SH-SY5Y (cell line): ENCODE measurements around the gene SPSB3.

ENCODE experiments used
- GATA2 ChIP-seq: IDR thresholded peaks from 2 replicates; pipeline ENCODE4 v1.6.1; 2011; ENCODE audit warnings: mild to moderate bottlenecking, low read depth, low read length
- GATA3 ChIP-seq: IDR thresholded peaks from 2 replicates; pipeline ENCODE4 v1.6.1; 2011; ENCODE audit warnings: low read depth, mild to moderate bottlenecking, low read length, moderate library complexity

Gene SPSB3

DNA sequence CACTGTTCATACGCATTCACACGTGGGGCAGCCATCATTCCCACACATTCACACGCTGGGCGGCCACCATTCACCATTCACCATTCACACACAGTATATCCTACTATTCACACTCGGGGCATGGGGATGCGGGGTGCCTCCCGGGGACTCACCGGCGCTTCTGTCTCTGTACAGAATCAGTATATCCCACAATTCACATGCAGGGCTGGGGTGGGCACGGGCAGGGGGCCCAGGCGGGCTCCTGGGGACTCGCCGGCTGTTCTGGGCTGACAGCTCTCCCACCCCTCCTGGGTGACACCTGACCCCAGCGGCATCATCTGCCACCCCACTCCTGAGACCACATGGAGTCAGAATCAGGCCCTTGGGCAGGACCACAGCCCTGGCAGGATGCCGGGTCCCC is 20.6 kb downstream of the SPSB3 start:
- TF ChIP-seq GATA2 (no peak), GATA3 (no peak)

DNA sequence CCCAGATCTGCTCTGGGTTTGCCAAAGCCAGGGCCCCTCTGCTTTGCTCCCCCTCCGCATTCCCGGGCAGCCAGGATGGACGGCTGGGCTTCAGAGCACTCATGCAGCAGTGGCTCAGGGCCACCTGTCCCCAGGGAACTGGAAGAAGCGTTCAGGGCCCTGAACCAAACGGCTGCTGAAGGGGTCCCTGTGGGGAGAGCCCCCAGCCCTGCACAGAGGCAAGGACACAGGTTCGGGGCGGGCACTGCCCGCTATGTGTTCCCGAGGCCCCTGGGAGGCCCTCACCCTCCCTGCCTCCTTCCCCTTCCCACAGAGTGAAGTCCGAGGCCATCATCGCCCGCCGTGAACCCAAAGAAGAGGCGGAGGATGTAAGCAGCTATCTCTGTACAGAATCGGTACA is 21.5 kb downstream of the SPSB3 start:
- no peak for TF ChIP-seq GATA2
- no peak for TF ChIP-seq GATA3

DNA sequence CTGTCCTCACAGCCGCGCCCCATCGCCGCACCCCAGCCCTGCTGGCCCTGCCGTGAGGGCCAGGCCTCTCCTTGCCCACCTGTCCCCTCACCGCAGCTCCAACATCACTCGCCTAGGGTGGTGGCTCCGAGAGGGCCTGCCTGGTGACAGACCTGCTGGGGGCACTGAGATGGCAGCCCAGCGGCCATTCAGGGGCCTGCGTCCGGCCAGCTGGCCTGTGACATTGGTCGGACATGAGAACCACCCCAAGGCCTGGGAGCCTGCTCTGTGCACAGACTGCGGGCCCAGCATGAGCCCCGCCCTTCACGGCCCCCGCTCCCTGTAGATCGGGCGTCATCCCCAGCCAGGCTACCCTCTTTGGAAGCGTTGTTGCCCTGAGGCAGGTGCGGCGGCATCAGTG is 22.9 kb downstream of the SPSB3 start:
- TF ChIP-seq GATA3 = no peak
- no peak for TF ChIP-seq GATA2

DNA sequence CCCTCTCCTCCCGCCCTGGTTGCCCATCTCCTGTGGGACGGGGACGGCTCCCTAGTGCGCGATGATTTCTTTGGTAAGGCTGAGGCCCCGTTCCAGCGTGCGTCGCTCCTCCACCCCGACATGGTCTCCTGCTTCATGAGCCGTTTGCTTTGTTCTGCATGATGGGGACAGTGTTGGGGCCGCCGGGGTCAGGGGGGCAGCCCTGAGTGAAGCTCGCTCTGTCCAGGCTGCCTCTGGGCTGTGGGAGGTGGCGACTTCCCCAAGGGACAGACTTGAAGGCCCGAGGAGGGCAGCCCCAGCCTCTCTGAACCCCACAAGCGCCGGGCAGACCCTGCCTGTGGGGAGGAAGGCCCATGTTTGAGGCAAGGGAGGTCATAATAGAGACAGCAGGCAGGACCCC is 23.4 kb downstream of the SPSB3 start:
- TF ChIP-seq GATA3 (no peak), GATA2 (no peak)

DNA sequence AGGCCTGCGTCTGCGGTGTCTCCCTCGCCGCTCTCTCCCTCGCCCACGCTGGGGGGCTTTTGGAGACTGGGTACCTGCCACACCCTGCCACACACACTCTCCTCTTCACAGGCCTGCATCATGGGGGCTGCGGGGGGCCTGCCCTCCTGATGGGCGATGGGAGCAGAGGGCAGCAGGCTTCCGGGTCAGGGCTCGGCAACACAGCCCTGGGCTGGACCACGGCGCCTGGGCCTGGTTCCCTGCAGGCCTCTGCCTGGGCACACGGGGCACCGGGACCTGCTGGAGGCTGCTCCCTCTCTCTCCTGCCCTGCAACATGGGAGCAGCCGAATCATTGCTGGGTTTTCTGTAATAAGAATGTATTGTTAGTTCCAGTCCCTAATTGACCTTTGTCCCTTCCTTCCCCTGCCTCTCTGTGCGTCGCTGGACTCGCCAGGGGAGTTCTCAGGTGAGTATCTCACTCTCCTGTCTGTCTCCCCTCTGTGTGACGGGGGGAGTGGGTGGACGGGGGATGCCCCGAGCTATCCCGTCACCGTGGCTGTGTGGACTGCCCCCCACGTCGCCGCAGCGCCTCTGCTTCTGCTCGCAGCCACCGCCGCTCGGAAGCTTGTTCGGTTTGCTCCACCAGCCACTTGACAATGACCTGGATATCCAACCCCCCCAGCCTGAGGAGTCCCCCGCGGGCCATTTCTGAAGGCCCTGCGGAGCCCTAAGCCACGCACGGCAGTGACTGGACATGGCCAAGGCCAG is 24.5 kb downstream of the SPSB3 start:
- TF ChIP-seq GATA3 (no peak), GATA2 (no peak)

DNA sequence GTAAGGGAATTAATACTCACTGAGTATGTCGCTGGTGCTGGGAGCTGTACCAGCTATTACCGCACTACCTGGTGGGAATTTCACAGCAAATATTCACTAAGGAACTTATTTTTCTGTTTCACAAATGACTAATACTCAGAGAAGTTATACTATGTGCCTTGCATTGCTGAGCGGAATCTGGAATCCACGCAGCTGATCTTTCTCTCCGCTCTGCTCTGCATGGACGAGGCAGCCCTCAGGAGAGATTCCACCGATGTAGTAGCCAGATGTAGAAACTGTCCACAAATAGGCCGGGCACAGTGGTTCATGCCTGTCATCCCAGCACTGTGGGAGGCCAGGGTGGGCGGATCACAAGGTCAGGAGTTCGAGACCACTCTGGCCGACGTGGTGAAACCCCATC is 28.2 kb downstream of the SPSB3 start:
- TF ChIP-seq GATA3 (no peak), GATA2 (no peak)

DNA sequence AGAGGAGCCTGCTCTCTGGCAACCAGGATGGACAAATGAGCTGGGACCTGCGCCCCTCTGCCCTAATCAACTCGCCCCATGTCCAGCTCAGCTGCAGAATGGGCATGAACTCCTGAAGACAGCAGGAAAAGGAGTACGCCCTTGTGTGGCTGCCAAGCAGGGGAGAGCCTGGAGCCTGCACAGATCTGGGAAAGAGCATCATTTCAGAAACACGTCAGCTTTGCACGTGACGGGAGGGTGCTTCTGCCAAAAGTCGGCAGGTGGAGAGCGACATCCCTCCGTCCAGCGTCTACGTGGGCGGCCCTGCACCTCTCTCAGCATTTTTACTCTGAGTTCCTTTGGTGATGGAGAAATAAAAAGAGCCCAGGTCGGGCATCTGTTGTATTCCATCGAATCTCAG is 29.5 kb downstream of the SPSB3 start:
- no peak for TF ChIP-seq GATA3
- TF ChIP-seq GATA2 = no peak

DNA sequence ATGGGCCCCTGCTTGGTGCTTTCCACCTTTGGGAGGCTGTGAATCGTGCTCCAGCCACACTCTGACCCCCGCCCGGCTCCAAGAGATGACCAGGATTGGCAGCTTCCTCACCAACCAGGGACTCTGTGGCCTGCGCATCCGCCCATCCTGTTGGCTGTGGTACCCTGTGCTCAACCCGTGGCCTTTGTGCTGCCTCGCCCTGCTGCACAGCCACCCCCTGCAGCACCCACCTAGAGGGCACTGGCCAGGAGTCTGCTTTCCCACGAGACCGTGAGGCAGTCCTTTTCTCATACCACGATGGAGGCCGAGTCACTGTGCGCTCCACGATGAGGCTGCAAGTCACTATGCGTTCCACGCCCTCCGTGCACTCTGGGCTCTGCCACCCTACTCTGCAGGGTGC is 30.4 kb downstream of the SPSB3 start:
- TF ChIP-seq GATA2 (no peak), GATA3 (no peak)

DNA sequence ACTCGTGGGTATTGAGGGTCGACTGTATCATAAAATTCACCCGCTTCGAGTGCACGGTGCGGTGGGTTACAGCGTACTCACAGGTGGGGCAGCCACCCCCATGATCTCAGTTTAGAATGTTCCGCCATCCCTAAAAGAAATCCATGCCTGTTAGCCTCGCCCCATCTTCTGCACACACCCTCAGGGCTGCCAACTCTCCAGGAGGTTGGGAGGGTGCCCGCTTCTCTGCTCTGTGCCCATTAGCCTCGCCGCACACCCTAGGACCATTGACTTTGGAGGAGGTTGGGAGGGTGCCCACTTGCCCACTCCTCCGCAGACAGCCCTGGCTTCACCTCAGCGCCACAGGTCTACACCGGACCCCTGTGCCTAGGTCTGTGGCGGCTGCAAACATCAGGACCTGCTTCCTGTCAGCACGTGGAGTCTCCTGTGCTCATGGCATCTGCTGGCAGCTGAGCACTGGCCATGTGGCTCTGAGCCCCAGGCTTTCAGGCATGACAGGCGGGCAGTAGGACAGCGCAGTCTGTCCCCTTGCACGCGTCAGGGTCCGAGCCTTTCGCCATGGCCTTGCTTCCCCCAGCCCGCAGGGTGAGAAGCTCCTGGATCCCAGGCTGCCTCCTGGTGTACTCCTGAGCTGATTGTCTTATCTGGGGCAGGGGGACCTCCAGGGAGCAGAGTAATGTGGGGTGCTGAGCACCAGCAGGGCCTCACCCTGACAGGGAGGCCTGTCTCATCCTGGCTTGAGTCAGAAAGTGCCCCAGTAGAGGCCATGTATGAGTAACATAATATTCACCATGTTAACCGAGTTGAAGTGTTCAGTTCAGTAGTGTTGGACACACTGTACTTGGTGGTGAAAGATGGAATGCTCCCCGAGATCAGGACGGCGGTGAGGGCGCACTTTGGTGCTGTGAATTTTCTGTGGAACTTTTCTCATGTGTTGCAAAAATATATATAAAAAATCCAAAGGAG is 32.9 kb downstream of the SPSB3 start:
- TF ChIP-seq GATA2 (no peak), GATA3 (no peak)

DNA sequence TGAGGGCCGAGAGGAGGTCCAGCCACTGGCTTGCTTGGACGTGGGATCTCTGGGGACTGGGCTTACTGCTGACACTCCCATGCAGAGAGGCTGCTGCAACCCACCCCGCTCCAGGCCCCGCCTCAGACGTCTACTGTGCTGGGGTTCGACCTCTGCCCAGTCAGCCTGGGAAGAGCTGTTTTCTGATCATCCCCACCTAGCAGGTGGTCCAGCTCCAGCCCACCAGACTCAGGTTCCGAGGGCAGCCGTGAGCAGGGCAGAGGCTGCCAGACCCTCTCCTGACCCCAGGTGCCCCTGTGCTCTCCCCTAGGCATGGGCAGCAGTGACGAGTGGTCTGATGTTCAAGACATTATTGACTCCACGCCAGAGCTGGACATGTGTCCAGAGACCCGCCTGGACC is 34.4 kb downstream of the SPSB3 start:
- TF ChIP-seq GATA2 = no peak
- TF ChIP-seq GATA3 = no peak

DNA sequence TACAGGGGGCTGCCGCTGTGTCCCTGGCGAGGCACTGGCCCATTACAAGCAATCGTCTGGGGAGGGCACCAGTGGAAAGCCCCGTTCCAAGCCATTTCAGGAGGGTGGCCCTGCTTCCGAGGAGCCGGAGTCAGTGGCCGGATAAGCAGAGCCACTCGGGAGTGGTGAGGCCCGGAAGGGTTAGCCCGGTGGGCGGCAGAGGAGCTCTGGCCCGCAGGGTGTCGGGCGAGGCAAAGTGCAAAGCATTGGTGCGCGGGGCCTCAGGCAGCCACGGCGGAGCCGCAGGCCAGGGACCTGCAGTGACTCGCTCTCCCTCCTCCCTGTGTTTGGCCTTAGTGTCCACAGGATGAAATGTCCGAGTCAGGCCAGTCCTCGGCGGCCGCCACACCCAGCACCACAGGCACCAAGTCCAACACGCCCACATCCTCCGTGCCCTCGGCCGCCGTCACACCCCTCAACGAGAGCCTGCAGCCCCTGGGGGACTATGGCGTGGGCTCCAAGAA is 35.6 kb downstream of the SPSB3 start:
- TF ChIP-seq GATA3 (no peak), GATA2 (no peak)

DNA sequence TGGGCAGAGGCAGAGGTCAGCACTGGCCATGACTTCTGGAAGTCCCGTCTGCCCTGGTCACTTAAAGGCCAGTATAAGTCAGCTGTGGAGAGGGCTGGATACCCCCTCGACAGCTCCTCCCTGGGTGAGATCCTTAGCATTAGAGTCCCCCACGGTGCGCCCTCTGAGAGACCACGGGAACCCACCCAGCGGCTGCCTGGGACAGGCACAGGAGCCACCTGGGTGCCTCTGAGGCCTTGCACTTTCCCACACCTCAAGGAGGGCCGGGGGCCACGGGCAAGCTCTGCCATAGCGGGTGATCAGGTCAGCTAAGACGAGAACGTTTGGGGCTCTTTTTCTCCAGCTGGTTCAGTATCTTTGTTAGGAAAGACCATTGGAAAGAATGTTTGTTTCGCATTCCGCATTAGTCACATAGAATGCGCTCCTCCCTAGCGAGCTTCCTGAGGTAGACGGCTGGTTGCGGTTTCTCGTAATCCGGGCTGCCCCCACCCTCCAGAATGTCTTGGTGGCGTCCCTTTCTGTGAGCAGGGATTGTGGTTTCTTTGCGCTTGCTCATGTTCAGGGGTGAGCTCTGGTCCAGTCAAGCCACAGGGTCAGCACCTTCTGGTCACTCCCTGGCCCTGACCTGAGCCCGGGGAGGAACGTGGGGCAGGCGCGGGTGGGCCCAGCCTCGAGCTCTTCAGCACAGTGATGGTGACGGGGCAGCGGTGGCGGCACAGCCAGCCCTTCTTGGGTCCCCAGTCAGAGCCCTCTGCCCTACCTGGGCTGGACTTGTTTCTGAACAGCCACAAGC is 36.3 kb downstream of the SPSB3 start:
- TF ChIP-seq GATA3 (no peak), GATA2 (no peak)

DNA sequence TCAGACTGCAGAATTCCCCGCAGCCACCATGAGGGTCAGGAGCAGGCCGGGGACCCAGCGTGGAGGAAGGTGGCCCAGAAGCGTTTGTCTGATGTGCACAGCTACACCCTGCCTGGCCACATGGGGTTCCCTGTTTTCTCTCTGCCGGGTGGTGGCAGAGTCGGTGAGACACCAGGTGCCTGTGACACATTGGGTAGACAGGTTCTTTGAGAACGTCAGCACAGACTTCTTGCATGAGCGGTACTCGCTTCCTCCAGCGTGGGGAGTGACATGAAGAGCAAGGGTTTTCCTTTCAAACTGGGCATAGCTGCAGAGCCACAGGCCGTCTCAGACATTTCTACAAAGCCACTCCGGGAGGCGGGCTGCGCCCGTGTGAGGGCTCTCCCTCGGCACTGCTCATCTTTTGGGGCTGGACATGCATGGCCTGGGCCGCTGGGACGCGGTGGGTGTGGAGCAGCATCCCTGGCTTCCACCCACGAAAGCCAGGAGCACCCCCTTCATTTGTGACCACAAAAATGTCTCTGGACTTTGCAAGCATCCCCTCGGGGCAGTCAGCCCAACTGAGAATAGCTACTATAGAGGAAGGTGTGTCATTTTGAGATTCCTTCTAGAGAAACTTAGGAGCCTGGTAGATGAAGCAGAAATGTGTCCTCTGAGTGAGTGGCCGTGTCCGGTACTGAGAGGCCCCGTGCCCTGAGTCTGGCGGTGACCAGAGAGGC is 37.0 kb downstream of the SPSB3 start:
- TF ChIP-seq GATA2 (no peak), GATA3 (no peak)

DNA sequence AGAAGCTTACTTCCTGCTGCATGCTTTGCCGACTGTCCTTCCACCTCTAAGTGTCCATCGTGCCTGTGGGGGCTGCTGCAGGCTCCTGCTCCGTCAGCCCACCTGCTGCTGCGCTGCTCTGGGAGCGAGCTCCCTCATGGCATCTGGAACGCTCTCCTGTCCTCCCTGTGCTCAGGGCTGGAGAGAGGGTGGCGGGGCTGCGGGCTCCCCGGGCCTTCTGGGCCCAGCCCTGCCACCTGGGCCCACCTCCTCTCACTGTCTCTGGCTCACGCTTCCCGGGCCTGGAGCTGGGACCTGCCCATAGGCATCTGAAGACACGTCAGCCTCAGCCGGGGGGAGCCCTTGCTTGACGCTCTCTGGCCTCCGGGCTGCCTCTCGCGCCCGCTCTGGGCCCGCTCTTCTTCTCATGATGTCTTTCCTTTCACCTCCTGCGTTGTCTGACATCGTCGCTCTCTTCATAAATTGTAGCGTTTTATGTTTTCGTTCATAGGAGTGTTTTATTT is 38.0 kb downstream of the SPSB3 start:
- TF ChIP-seq GATA3 = no peak
- no peak for TF ChIP-seq GATA2
